HG02571 (cell line): ENCODE results near the gene IMPA2.
"Not testable (repeated sequence)": the region's sequence is repeated elsewhere in the genome, so short reads cannot be mapped to it uniquely, and the experiment has no call there.

Experiments
- ATAC-seq: cut with Tn5 transposase; IDR thresholded peaks from one replicate; pipeline ENCODE4 v1.9.1; 2021; ENCODE audit warnings: mild to moderate bottlenecking, moderate library complexity; ENCODE audit not compliant: unreplicated experiment

The IMPA2 gene

GRCh38 chr18:12027046-12027445 lies 45.7 kb downstream of the IMPA2 start:
- ATAC-seq = no peak

DNA sequence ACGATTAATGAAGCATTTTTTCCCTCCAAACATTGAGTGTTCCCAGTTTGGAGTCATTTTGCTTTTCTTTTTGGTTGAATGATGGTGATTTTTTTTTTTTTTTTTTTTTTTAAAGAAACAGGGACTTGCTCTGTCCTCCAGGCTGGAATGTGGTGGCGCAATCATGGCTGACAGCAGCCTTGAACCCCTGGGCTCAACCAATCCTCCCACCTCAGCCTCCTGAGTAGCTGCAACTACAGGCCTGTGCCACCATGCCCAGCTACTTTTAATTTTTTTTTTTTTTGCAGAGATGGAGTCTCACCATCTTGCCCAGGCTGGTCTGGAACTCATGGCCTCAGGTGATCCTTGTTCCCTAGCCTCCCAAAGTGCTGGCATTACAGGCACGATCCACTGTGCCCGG lies 46.2 kb downstream of the IMPA2 start:
- no peak for ATAC-seq

DNA sequence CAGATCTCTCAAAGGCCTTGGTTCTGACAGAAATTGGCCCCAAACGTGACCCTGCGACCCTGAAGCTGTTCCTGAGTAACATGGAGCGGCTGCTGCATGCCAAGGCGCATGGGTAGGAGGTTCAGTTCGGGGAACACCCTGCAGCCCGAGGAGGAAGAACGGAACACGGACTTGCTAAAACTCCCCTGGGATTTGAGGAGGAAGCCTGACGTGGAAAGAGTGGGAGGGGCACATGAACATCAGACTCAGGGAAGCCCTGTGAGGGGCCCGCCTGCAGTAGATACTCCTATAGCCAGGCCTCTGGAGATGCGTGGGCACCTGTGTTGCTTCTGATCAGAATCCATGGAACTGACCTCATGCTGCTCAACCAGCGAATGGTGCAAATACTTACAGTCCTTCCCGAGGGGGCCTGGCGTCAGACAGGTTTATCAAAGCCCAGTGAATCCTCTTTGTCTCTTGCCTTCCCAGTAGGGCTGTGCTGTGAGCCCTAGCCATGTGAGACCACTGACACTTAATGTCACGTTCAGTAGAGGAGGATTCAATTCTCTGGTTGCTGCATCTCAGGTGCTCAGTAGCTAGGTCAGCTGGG lies 46.8 kb downstream of the IMPA2 start:
- no peak for ATAC-seq

GRCh38 chr18:12028674-12029073 lies 47.4 kb downstream of the IMPA2 start:
- ATAC-seq = no peak

DNA sequence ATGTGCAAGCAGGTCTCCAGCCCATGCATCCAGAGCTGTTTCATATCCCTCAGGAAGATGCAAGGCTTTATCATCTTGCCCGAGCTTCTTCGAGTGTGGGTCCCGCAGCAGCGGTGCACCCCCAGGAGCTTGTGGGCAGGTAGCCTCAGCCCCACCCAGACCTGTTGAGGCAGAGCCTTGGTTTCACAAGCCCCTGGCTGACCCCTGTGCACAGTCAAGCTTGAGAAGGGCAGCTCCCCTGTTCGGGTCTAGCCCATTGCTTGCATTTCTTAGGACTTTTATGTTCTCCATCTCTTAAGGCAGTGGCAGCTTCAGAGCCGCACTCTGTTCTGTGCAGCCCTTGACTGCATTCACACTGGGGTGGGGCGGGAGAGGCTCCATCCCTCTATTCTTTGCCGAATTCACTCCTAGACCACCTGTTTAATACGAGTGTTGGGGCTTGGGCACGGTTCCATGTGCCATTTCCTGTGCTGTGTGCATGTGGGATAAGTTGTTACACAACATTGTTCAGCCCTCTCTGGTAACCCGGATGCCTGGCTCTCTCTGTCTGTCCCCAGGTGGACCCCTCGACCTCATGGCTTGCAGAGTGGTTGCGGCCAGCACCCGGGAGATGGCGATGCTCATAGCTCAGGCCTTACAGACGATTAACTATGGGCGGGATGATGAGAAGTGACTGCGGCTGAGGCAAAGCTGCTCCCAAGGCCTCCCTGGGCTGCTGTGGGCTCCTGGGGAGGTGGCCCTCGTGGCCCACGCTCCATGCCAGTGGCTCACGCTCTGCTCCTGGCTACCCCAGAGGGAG lies 48.7 kb downstream of the IMPA2 start:
- ATAC-seq = no peak

DNA sequence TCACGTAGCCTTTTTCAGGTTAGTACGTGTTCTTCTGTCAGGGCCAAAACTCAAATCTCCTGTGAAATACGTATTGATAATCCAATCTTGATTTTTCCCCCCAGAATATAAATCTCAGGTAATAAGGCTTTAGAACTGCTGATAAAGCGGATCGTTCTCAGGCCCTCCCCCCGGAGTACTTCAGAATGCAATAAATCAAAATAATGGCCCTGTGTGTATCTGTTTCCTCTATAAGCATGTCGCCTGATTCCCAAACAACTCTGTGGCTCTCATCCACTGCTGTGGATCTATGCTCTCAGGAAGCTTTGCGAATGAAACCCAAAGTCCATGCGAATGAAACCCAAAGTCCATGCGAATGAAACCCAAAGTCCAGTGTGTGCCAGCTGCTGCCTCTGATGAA lies 49.4 kb downstream of the IMPA2 start:
- no peak for ATAC-seq

GRCh38 chr18:12031181-12031580 lies 49.9 kb downstream of the IMPA2 start:
- no peak for ATAC-seq

- no peak for ATAC-seq
Observed at GRCh38 chr18:12031846-12032245, 50.5 kb downstream of the IMPA2 start.

DNA sequence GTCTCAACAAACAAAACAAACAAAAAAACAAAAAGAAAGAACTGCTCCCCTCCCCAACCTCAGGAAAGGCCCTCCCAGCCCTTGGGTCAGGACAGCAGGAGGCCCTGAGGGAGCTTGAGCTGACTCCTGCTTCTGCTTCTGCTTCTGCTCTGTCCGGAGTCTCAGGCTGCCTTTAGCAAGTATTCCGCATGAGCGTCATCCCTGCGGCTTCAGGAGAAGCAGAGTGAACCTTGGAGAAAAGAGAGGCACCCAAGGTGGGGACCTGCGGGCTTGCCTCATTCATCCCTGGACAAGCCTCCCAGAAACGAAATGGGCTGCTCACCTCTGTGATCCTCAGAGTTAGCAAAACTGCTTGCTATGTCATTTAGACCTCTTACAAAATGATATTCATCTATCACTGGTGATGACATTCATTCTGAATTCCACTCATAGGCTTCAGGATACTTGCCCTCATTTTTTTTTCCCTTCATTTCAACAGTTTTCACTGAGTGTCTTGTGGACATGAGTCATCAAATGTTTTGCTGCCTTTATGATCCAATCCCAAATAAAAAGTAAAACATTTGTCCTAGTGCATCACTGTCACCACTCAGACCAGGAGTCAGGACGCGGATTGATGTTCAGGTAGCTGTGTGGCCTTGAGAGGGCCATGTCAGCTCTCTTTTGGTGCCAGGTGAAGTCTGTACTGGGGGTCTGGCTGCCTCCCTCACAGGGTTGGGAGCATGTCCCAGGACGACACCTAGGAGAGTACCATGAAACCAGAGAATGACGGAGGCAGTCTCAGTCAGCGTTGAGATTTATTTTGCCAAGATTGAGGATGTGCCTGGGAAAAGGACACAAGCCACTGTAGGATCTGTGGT lies 51.7 kb downstream of the IMPA2 start:
- ATAC-seq = no peak

- ATAC-seq = no peak
Observed at GRCh38 chr18:12033643-12034025, 52.3 kb downstream of the IMPA2 start.

GRCh38 chr18:12034241-12035100 lies 53.2 kb downstream of the IMPA2 start:
- ATAC-seq = no peak

GRCh38 chr18:12035481-12035880 lies 54.2 kb downstream of the IMPA2 start:
- ATAC-seq = no peak

- ATAC-seq = no peak
Observed at GRCh38 chr18:12036201-12036751, 55.0 kb downstream of the IMPA2 start.

- ATAC-seq = no peak
Observed at GRCh38 chr18:12038082-12038638, 56.9 kb downstream of the IMPA2 start.

DNA sequence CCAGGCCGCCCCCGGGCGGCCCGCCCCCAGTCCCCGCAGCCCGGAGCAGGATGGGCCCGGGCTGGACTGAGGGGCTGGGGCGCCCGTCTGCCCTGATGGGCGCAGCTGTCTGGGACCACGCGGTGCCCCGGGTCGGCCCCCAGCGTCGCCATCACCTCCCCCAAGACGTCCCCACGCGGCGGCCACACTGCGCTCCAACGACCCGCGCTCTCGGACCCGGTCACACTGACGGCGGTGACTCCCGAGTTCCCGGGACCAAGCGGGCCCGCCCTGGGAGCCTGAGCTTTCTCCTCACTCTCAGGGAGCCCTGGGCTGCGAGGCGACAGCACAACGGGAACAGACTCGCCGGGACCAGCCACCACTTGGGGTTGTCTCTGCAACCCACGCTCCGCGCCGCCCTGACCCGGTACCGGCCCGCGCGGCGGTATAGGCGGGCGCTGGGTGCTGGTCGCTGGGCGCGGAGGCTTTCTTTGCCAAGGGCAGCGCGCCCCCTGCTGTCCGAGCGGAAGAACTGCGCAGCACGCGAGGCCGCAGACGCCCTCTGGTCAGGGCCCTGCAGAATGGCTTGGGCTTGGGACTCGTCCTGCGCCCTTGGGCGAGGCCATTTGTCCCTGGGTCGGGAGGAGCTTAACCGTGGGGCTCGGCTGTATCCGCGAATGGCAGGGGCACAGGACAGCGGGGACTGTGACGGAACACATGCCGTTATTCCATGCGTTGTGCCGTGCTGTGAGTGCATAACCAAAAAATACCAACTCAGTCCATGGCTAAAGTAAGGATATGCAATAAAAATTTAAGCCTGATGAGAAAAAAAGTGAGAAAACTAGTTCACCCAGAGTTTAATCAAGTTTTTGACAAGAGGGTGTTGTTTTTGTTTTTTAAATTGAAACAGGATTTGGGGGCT lies 57.6 kb downstream of the IMPA2 start:
- peak; percentile 82 for ATAC-seq

- not testable (repeated sequence) for ATAC-seq
Observed at GRCh38 chr18:12039540-12039930, 58.2 kb downstream of the IMPA2 start.

DNA sequence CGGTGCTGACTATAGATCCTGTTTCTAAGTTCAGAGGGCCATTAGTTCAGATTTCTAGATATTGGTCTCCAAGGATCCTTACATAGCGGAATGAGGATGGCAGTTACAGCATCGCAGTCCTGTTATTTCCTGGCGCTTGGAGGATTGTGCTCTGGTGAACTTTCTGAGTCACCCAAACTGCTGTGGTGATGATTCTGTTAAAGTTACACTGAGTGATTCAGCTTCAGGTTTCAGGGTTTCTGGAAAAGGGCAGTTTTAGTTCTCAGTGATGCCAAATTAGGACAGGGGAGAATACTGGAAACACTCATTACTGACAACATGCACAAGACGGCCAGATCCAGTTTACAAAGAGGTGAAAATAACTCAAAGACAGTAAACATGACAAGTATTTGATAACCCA lies 60.3 kb downstream of the IMPA2 start:
- ATAC-seq = no peak

DNA sequence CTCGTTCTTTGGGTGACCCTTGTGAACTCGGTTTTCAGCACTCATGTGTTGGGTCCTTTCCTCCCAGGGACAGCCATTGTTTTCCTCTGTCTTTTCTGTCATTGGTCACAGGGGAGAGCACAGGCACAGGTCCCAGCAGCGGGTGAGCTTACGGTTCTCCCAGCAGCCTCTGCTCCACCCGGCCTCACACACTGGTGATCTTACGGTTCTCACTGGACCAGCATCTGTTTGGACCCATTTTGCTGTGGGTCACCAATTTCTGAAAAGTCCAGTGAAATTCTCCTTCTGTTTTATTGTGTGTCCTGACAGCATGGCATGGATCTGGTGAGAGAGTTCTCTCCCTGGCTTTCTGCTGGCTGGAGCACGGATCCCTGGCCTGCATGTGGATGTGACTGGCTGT lies 62.5 kb downstream of the IMPA2 start:
- no peak for ATAC-seq

DNA sequence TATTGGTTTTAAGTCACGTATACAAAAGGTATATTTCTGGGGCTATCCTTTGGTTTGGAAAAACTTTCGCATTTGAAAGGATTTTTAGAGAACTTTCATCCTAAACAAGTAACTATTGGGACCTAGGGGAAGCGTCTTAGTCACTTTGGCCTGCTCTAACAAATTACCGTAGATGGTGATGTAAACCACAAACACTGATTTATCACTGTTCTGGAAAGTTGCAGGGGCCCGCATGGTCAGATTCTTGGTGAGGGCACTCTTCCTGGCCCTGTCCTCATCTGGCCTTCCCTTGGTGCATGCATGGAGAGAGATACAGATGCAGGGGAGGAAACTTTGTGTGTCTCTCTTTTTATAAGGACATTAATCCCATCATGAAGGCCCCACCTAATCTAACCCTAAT lies 63.3 kb downstream of the IMPA2 start:
- ATAC-seq = no peak
